Right lung (tissue), 10 donors: ENCODE results near the gene DMXL2. TPM values are rescaled to one million over a fixed set of nuclear protein-coding genes. Genes with fewer than 3 reads are reported as not detected.
"Not testable (repeated sequence)": the region's sequence is repeated elsewhere in the genome, so short reads cannot be mapped to it uniquely, and the experiment has no call there.

Experiments used
- DNase-seq, 2 donors: peaks; one replicate each; pipeline ENCODE4 v3.0.0-alpha.2; 2013
- long read RNA-seq, 8 donors: transcript quantifications; one replicate each; lab custom pipeline, GENCODE V29; 2026
- polyA plus RNA-seq, 5 donors: library from polyadenylated mRNA; unstranded; fragments of 120-200 nt; gene quantifications; one replicate each; pipeline versions ENCODE4 v1.2.1 to v1.2.3, GENCODE V29; 2013; ENCODE audit warnings: inconsistent platforms in 1 of 5, low replicate concordance in 1 of 5; ENCODE audit not compliant: insufficient read length in 5 of 5, insufficient read depth in 1 of 5

Gene DMXL2
- polyA plus RNA-seq: 100 to 1,000 TPM in 1 of 5 donors, 10 to 100 TPM in 4; 58.4 to 112 (median 78.0) TPM
- long read RNA-seq, donor 1, partial matches to known transcripts: 0 of 1 reads
- long read RNA-seq, donor 1, other reads (novel, unspliced or antisense): 0 of 1 reads
- long read RNA-seq, donor 2: 0 reads
- long read RNA-seq, donor 3, partial matches to known transcripts: 0 of 1 reads
- long read RNA-seq, donor 3, other reads (novel, unspliced or antisense): 0 of 1 reads
- long read RNA-seq, donor 4, full-length matches to known transcripts: 3 of 3 reads
- long read RNA-seq, donor 4, partial matches to known transcripts: 0 of 3 reads
- long read RNA-seq, donor 4, other reads (novel, unspliced or antisense): 0 of 3 reads
- long read RNA-seq, donor 5, partial matches to known transcripts: 0 of 1 reads
- long read RNA-seq, donor 5, other reads (novel, unspliced or antisense): 0 of 1 reads
- long read RNA-seq, donor 6, partial matches to known transcripts: 11 of 13 reads
- long read RNA-seq, donor 6, other reads (novel, unspliced or antisense): 0 of 13 reads
- long read RNA-seq, donor 7: 0 reads
- long read RNA-seq, donor 8: 0 reads

- peak; percentile 87 to 89 for DNase-seq
Observed at GRCh38 chr15:51622604-51623370, at the start of gene DMXL2. TSS of gene DMXL2 (minus strand) at chr15:51622771. CDS start at chr15:51622545, 226 bp downstream.

GRCh38 chr15:51672155-51672687, 49.6 kb upstream of the DMXL2 start:
- DNase-seq: no peak

- no peak for DNase-seq
Observed at GRCh38 chr15:51669381-51669780, 46.8 kb upstream of the DMXL2 start.

GRCh38 chr15:51668446-51668845, 45.9 kb upstream of the DMXL2 start:
- DNase-seq: no peak

- no peak for DNase-seq
Observed at GRCh38 chr15:51667478-51667877, 44.9 kb upstream of the DMXL2 start.

- DNase-seq: no peak
Observed at GRCh38 chr15:51661072-51661471, 38.5 kb upstream of the DMXL2 start.

GRCh38 chr15:51658664-51659063, 36.1 kb upstream of the DMXL2 start:
- no peak for DNase-seq

- not testable (repeated sequence) for DNase-seq
Observed at GRCh38 chr15:51655401-51656057, 33.0 kb upstream of the DMXL2 start.

- DNase-seq: no peak
Observed at GRCh38 chr15:51652084-51652668, 29.6 kb upstream of the DMXL2 start.

GRCh38 chr15:51649659-51650521, 27.3 kb upstream of the DMXL2 start:
- DNase-seq: peak; percentile 33 to 61

- DNase-seq: not testable (repeated sequence)
Observed at GRCh38 chr15:51648643-51649042, 26.1 kb upstream of the DMXL2 start.

GRCh38 chr15:51648101-51648500, 25.5 kb upstream of the DMXL2 start:
- DNase-seq: not testable (repeated sequence)

GRCh38 chr15:51647128-51647562, 24.6 kb upstream of the DMXL2 start:
- DNase-seq: no peak

- no peak for DNase-seq
Observed at GRCh38 chr15:51642696-51643095, 20.1 kb upstream of the DMXL2 start.

- no peak for DNase-seq
Observed at GRCh38 chr15:51641490-51642130, 19.0 kb upstream of the DMXL2 start.

- no peak for DNase-seq
Observed at GRCh38 chr15:51634591-51635198, 12.1 kb upstream of the DMXL2 start.

GRCh38 chr15:51629612-51630011, 7.0 kb upstream of the DMXL2 start:
- DNase-seq: no peak

- no peak for DNase-seq
Observed at GRCh38 chr15:51625236-51625635, 2.7 kb upstream of the DMXL2 start.

GRCh38 chr15:51624022-51624421, 1.5 kb upstream of the DMXL2 start:
- DNase-seq: no peak
